Upper lobe of right lung (tissue), 1 donor: ENCODE measurements around the gene AQR. TPM values are rescaled to one million over a fixed set of nuclear protein-coding genes. Genes with fewer than 3 reads are reported as not detected.
"Not testable (repeated sequence)": the region's sequence is repeated elsewhere in the genome, so short reads cannot be mapped to it uniquely, and the experiment has no call there.

ENCODE experiments used
- ATAC-seq: fragments of 200-7000 bp; cut with Tn5 transposase; one replicate; pipeline ENCODE4 v1.9.1; 2020; ENCODE audit warnings: mild to moderate bottlenecking, moderate library complexity
- DNase-seq: peaks from one replicate; pipeline ENCODE4 v3.0.0-alpha.2; 2020
- H3K27ac ChIP-seq: fragments of 200-600 bp; one replicate; pipeline ENCODE4 v1.8.0; 2022
- H3K27me3 ChIP-seq: fragments of 200-600 bp; one replicate; pipeline ENCODE4 v1.8.0; 2022; ENCODE audit warnings: mild to moderate bottlenecking
- H3K36me3 ChIP-seq: fragments of 200-600 bp; one replicate; pipeline ENCODE4 v1.8.0; 2022
- H3K4me1 ChIP-seq: fragments of 200-600 bp; one replicate; pipeline ENCODE4 v1.8.0; 2022
- H3K4me3 ChIP-seq: fragments of 200-600 bp; one replicate; pipeline ENCODE4 v1.8.0; 2022; ENCODE audit warnings: mild to moderate bottlenecking
- H3K9me3 ChIP-seq: fragments of 200-600 bp; one replicate; pipeline ENCODE4 v1.8.0; 2022
- intact Hi-C: fragments of 100-400 bp; cut with DNase I; formaldehyde crosslinking; loops from one replicate; pipeline ENCODE4 v1.11.0; 2022
- total RNA-seq: library from RNA; stranded (reverse); fragmentation: NEBNext Ultra II Directional; extraction: Animal tissue kit (Norgen Biotek cat#: 25700); gene quantifications from one replicate; pipeline ENCODE4 v1.2.1, GENCODE V29; 2021
- TF ChIP-seq, protein P1 (sequence below): fragments of 200-600 bp; IDR thresholded peaks from one replicate; pipeline ENCODE4 v1.8.0; 2022; ENCODE audit warnings: antibody characterized with exemption
- donor health status: DM: no; HTN: yes; CAD: no; lungs with severe emphysema.

Gene AQR
- total RNA-seq, 1 donor from 2014 or later: 28.2 TPM

DNA sequence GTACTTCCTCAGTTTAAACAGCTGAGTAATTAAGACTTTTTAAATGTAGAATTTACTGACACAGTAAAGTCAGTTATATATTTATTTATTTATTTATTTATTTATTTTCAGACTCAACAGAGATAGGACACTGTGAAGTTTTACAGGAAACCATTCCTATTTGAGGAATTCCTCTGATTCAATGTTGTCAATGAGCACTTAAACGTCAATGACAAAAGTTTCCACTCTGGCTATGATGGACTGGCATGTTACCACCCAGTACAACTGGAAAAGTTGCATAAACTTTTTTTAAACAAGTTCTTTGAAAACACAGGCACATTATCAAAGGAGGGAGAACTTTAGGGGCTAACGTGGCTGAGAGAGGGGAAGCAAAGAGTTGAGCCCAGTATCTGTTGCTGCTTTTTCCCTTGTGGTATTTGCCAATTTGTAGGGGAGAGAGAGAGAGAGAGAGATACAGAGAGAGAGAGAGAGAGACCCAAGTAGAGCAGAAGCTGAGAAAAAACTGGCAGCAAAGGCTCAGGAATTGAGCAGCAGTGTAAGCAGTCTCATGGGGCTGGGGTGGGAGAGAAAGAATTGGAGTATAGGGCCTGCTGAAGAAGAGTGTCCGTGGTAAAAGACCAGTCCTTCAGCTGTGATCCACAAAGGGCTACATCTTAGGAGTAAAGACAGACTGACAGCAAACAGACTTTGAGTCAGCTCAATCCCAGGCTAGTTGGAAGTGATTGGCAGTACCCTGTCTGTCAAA is 155.9 kb downstream of the AQR start:
- Histone ChIP-seq H3K9me3 (no peaks in the 10 kb centered on the region), H3K36me3 (no peaks in the 10 kb centered on the region), H3K27ac (no peak overlapping the region), H3K4me1 (no peaks in the 10 kb centered on the region), H3K4me3 (no peak overlapping the region), H3K27me3 (no peaks in the 10 kb centered on the region)
- TF ChIP-seq, protein P1, sequence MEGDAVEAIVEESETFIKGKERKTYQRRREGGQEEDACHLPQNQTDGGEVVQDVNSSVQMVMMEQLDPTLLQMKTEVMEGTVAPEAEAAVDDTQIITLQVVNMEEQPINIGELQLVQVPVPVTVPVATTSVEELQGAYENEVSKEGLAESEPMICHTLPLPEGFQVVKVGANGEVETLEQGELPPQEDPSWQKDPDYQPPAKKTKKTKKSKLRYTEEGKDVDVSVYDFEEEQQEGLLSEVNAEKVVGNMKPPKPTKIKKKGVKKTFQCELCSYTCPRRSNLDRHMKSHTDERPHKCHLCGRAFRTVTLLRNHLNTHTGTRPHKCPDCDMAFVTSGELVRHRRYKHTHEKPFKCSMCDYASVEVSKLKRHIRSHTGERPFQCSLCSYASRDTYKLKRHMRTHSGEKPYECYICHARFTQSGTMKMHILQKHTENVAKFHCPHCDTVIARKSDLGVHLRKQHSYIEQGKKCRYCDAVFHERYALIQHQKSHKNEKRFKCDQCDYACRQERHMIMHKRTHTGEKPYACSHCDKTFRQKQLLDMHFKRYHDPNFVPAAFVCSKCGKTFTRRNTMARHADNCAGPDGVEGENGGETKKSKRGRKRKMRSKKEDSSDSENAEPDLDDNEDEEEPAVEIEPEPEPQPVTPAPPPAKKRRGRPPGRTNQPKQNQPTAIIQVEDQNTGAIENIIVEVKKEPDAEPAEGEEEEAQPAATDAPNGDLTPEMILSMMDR: no peak
- DNase-seq (no peak), ATAC-seq (no peak)
- intact Hi-C loops: no loop called here

DNA sequence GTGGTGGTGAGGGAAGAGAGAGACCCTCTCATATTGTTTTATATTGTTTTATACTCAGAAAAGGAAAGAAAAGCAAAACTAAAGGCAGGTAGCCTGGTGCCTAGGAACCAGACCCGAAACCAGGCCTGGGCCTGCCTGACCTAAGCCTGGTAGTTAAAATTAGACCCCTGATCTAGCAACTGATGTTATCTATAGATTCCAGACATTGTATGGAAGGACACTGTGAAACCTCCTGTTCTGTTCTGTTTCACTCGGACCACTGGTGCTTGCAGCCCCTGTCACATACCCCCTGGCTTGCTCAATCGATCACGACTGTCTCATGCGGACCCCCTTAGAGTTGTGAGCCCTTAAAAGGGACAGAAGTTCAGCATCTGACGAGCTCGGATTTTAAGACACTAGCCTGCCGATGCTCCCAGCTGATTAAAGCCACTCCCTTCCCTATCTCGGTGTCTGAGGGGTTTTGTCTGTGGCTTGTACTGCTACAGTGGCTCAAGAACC is 156.6 kb downstream of the AQR start:
- H3K36me3 ChIP-seq, H3K27ac ChIP-seq, DNase-seq, H3K27me3 ChIP-seq, H3K4me3 ChIP-seq, H3K4me1 ChIP-seq, ATAC-seq, H3K9me3 ChIP-seq, intact Hi-C loops: not testable (repeated sequence)

DNA sequence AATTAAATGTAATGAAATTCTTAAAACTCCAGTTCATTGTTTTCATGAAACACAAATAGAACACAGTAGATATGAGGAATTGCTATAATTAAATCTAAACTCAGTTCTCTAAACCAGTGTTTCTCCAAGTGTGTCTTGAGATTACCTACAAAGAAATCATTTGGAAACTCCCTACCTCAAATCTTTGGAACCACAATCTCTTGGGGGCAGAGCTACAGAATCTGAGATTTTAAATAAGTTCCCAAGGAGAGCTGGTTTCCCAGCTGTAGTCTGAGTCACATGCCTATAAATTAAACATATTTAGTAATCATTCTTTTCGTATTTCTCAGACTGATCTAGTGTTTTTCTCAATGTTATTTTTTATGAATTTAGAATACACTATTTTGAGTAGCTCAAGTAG is 157.2 kb downstream of the AQR start:
- TF ChIP-seq, protein P1: no peak
- Histone ChIP-seq H3K27me3 (no peaks in the 10 kb centered on the region), H3K4me1 (no peaks in the 10 kb centered on the region), H3K9me3 (no peaks in the 10 kb centered on the region), H3K4me3 (no peak overlapping the region), H3K27ac (no peak overlapping the region), H3K36me3 (no peaks in the 10 kb centered on the region)
- ATAC-seq (no peak), DNase-seq (no peak)
- intact Hi-C loops: no loop called here

DNA sequence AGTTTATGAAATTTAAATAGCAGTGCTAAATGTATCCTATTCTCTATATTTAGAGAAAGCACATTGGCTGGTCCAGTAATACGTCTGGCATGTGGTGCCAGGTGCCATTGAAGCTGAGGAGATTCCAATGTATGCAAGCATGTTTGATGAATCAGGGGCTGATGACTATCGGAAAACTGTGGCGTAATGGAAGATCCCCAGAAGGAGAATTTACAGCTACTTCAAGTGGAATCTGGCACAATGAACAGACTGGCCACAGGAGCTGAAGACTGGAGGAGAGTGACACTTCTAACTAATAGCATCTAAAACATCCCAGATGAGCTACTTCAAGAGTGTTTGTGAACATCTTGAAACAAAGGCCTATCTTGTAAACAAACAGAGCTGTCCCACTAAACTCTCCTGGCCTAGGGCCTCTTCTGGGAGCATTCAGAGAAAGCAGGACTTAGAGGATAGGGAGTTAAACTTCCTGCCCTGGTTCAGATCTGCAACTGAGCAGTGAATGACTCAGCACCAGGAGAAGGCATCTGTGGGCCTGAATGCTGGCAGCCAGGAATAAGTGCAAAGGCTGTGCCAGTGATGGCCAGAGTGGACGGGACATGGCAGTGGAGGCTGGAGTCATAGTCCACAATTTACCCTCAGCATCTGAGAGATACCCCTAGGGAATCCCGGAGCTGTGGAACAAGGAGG is 159.0 kb downstream of the AQR start:
- DNase-seq (no peak), ATAC-seq (no peak)
- TF ChIP-seq, protein P1: no peak
- H3K27ac ChIP-seq: no peak overlapping the region
- H3K9me3 ChIP-seq: no peaks in the 10 kb centered on the region
- H3K27me3 ChIP-seq: no peaks in the 10 kb centered on the region
- no peak overlapping the region for H3K4me3 ChIP-seq
- intact Hi-C loops: no loop called here
- no peaks in the 10 kb centered on the region for H3K36me3 ChIP-seq
- H3K4me1 ChIP-seq: no peaks in the 10 kb centered on the region

DNA sequence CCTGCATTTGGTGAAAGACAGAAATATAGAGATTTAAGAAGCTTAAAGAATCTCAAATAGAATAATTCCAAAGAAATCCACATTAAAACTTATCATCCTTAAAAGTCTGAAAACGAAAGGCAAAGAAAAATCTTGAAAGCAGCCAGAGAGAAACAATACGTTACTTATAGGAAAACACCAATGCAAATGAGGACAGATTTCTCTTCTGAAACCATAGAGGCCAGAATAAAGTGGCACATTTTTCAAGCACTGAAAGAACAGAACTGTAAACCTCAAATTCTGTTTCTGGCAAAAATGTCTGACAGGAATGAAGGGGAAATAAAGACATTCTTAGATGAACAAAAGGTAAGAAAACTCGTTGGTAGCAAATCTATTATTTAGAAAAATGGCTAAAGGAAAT is 160.4 kb downstream of the AQR start:
- Histone ChIP-seq H3K27me3 (peaks cover 6% of the 10 kb centered on the region), H3K9me3 (no peaks in the 10 kb centered on the region), H3K4me3 (no peak overlapping the region), H3K36me3 (no peaks in the 10 kb centered on the region), H3K4me1 (no peaks in the 10 kb centered on the region), H3K27ac (no peak overlapping the region)
- TF ChIP-seq, protein P1: no peak
- no peak for DNase-seq
- intact Hi-C loops: no loop called here
- ATAC-seq: no peak

DNA sequence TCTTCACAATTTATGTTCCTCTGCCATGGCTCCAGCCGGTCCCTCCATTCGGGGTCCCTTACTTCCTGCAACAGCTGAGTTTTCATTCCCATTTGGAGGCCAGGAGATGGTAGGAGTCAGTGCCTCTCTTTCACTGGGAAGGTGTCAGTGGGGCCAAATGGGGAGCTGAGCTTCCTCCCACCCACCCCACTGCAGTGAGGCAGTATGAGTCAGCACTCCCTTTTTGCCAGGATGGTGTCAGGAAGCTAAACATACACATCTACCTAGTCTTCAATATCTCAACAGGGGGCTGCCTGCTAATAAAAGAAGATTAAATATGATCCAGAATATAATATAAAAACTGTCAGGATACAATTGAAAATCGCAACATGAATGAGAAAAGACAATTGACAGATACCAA is 161.5 kb downstream of the AQR start:
- no peaks in the 10 kb centered on the region for H3K9me3 ChIP-seq
- intact Hi-C loops: no loop called here
- no peaks in the 10 kb centered on the region for H3K36me3 ChIP-seq
- ATAC-seq: no peak
- no peaks in the 10 kb centered on the region for H3K4me1 ChIP-seq
- no peak overlapping the region for H3K27ac ChIP-seq
- H3K4me3 ChIP-seq: no peak overlapping the region
- DNase-seq: no peak
- H3K27me3 ChIP-seq: peaks cover 6% of the 10 kb centered on the region
- TF ChIP-seq, protein P1: no peak

DNA sequence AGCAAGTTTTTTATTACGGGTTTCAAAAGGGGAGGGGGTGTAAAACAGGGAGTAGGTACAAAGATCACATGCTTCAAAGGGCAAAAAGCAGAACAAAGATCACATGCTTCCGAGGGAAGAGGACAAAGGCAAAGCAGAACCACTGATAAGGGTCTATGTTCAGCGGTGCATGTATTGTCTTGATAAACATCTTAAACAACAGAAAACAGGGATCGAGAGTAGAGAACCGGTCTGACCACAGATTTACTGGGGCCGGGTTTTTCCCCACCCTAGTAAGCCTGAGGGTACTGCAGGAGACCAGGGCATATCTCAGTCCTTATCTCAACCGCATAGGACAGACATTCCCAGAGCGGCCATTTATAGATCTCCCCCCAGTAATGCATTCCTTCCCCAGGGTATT is 162.3 kb downstream of the AQR start:
- intact Hi-C loops, ATAC-seq, H3K4me1 ChIP-seq, DNase-seq, H3K9me3 ChIP-seq, H3K27me3 ChIP-seq, H3K4me3 ChIP-seq, H3K36me3 ChIP-seq, H3K27ac ChIP-seq: not testable (repeated sequence)
